DND-41 (cell line): ENCODE measurements around the gene FAM50A.

Experiments
- ATAC-seq: fragments of 200-7000 bp; cut with Tn5 transposase; 3 replicates; pipeline ENCODE4 v1.9.1; 2021; ENCODE audit warnings: low read depth; ENCODE audit not compliant: insufficient read depth
- DNase-seq: peaks from one replicate; pipeline ENCODE4 v3.0.0-alpha.2; 2020
- H2AFZ ChIP-seq: 2 replicates; pipeline ENCODE4 v1.6.0; 2012; ENCODE audit warnings: low read depth, low read length
- H3K27ac ChIP-seq: 2 replicates; pipeline ENCODE4 v1.5.1; 2012; ENCODE audit warnings: low read length, inconsistent platforms
- H3K27me3 ChIP-seq: fragments of 200-600 bp; sonication (generic); 2 replicates; pipeline ENCODE4 v1.6.0; 2012; ENCODE audit warnings: low read length, mild to moderate bottlenecking, inconsistent platforms; ENCODE audit not compliant: insufficient read depth, poor library complexity
- H3K36me3 ChIP-seq: 2 replicates; pipeline ENCODE4 v1.5.1; 2012; ENCODE audit warnings: low read length, inconsistent platforms; ENCODE audit not compliant: insufficient read depth
- H3K4me1 ChIP-seq: 2 replicates; pipeline ENCODE4 v1.5.1; 2012; ENCODE audit warnings: mild to moderate bottlenecking, low read length; ENCODE audit not compliant: insufficient read depth
- H3K4me2 ChIP-seq: 2 replicates; pipeline ENCODE4 v1.6.0; 2012; ENCODE audit warnings: mild to moderate bottlenecking, moderate library complexity, low read length, inconsistent platforms; ENCODE audit not compliant: insufficient read depth
- H3K4me3 ChIP-seq, 2 experiments: fragments of 200-600 bp in 1 of 2; shearing (Covaris generic) in 1 of 2; 2 replicates each; pipeline ENCODE4 v1.5.1; 2012 to 2016; ENCODE audit warnings: inconsistent platforms in 2 of 2, low read length in 2 of 2, mild to moderate bottlenecking in 2 of 2, low read depth in 1 of 2, moderate library complexity in 1 of 2
- H3K79me2 ChIP-seq: 2 replicates; pipeline ENCODE4 v1.6.0; 2012; ENCODE audit warnings: low read length, inconsistent platforms; ENCODE audit not compliant: insufficient read depth
- H3K9ac ChIP-seq: 2 replicates; pipeline ENCODE4 v1.6.0; 2012; ENCODE audit warnings: low read depth, mild to moderate bottlenecking, inconsistent platforms, low read length, moderate library complexity
- H3K9me3 ChIP-seq: 2 replicates; pipeline ENCODE4 v1.5.1; 2012; ENCODE audit warnings: low read length, moderate library complexity, mild to moderate bottlenecking, inconsistent platforms; ENCODE audit not compliant: insufficient read depth, severe bottlenecking
- H4K20me1 ChIP-seq: 2 replicates; pipeline ENCODE4 v1.6.0; 2012; ENCODE audit warnings: low read length; ENCODE audit not compliant: insufficient read depth
- CTCF ChIP-seq: IDR thresholded peaks from 2 replicates; pipeline ENCODE4 v1.5.1; 2012; ENCODE audit warnings: borderline replicate concordance, low read length, moderate library complexity, mild to moderate bottlenecking; ENCODE audit not compliant: poor library complexity, severe bottlenecking; ENCODE audit errors: extremely low read depth
- EZH2 ChIP-seq: IDR thresholded peaks from 3 replicates; pipeline ENCODE4 v1.6.1; 2012; ENCODE audit warnings: borderline replicate concordance, low read depth, mild to moderate bottlenecking, moderate library complexity, low read length, inconsistent platforms; ENCODE audit not compliant: severe bottlenecking

Gene FAM50A

GRCh38 chrX:154419688-154420401 is 24.1 kb upstream of the FAM50A start:
- H3K9me3 ChIP-seq, result no peaks in the 10 kb centered on the region
- no peak overlapping the region for H3K4me3 ChIP-seq
- H3K4me2 ChIP-seq, result no peak overlapping the region
- H3K4me1 ChIP-seq, result no peaks in the 10 kb centered on the region
- H3K36me3 ChIP-seq, result peaks cover 13% of the 10 kb centered on the region
- no peak overlapping the region for H3K27ac ChIP-seq
- DNase-seq (no peak), ATAC-seq (0 out of 3 replicates have a peak, but pooled peaks have one; percentile 34)
- H3K79me2 ChIP-seq, result no peaks in the 10 kb centered on the region
- H3K9ac ChIP-seq, result no peak overlapping the region
- H2AFZ ChIP-seq, result no peak overlapping the region
- no peaks in the 10 kb centered on the region for H3K27me3 ChIP-seq
- no peaks in the 10 kb centered on the region for H4K20me1 ChIP-seq
- TF ChIP-seq EZH2 (no peak), CTCF (no peak)

GRCh38 chrX:154420402-154420756 is 23.6 kb upstream of the FAM50A start:
- DNase-seq (no peak), ATAC-seq (no peak)
- Histone ChIP-seq H3K4me1 (no peaks in the 10 kb centered on the region), H3K9me3 (no peaks in the 10 kb centered on the region), H2AFZ (no peak overlapping the region), H3K79me2 (no peaks in the 10 kb centered on the region), H3K4me3 (no peak overlapping the region), H3K36me3 (peaks cover 8% of the 10 kb centered on the region), H3K27me3 (no peaks in the 10 kb centered on the region), H3K4me2 (no peak overlapping the region), H3K9ac (no peak overlapping the region), H3K27ac (no peak overlapping the region), H4K20me1 (no peaks in the 10 kb centered on the region)
- no peak for TF ChIP-seq EZH2
- no peak for TF ChIP-seq CTCF

DNA sequence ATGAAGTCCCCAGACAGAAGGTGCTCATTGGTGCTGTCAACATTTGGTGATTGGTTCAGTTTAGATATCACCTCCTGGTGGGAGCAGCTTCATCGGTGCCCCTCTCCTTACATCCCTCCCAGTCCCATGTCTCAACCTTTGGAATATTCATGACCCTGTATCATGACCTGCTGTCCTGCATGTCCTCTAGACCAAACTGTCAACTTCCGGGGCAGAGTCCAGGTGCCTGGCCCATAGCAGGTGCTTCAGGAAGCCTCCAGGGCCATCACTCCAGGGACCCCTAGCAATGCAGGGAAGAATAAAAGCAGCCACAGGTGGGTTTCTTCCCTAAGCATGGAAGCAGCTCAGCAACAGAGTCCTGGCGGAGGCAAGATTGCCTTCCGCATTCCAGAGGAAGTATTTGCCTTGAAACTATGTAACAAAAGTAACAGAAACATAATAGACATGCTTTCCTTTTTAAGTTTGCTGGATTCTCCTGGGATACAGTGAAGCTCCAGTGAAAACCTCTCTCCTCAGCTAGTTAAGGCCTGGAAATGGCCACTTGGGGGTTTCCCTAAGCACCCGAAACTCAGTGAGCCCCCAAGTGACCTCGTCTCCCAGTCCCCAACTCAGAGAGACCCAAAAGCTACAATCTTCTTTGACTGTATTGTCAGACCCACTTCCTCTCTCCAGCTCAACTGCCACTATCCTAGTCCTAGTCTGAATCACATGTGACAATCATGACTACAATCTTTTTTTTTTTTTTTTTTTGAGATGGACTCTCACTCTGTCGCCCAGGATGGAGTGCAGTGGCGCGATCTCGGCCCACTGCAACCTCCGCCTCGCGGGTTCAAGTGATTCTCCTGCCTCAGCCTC is 16.8 kb upstream of the FAM50A start:
- Histone ChIP-seq H4K20me1 (no peaks in the 10 kb centered on the region), H3K36me3 (peaks cover 7% of the 10 kb centered on the region; the same call in 1 of the 2 replicates), H2AFZ (no peak overlapping the region), H3K9me3 (no peaks in the 10 kb centered on the region), H3K4me2 (peak overlapping the region; percentile 86), H3K4me3 (peak overlapping the region in 1 of 2 experiments; percentile 88; a peak in 1 of 4 replicates), H3K27ac (no peak overlapping the region), H3K4me1 (peaks cover 34% of the 10 kb centered on the region), H3K9ac (peak overlapping the region; percentile 79; the same call in 1 of the 2 replicates), H3K27me3 (no peaks in the 10 kb centered on the region), H3K79me2 (peaks cover 30% of the 10 kb centered on the region)
- no peak for DNase-seq
- ATAC-seq, result no peak
- no peak for TF ChIP-seq EZH2
- TF ChIP-seq CTCF, result no peak
